A549 (cell line): Measurements from ENCODE around the gene ARHGAP20. TPM values are rescaled to one million over a fixed set of nuclear protein-coding genes. Genes with fewer than 3 reads are reported as not detected.

Experiments
- ATAC-seq, 2 experiments: fragments of 200-7000 bp in 1 of 2; fragments of >200 bp in 1 of 2; cut with Nextera tagmentation in 1 of 2; cut with Tn5 transposase in 1 of 2; 3 replicates each; pipeline versions ENCODE4 v1.8.0 to v1.9.1; 2018 to 2020; ENCODE audit warnings: mild to moderate bottlenecking in 1 of 2, moderate library complexity in 1 of 2
- CTCF ChIA-PET: fragments of 300-600 bp; sonication (Branson Sonifier 250); formaldehyde crosslinking; extraction: SDS; loops from one replicate; lab custom pipeline; 2021; ENCODE audit warnings: antibody characterized with exemption, inconsistent platforms; lab: Yijun Ruan, JAX
- POLR2A ChIA-PET: fragments of 350-600 bp; formaldehyde crosslinking; extraction: SDS; loops from one replicate; lab custom pipeline; 2021; ENCODE audit warnings: antibody characterized with exemption, inconsistent platforms; lab: Yijun Ruan, JAX
- DNase-seq, 2 experiments: peaks; one replicate each; pipeline versions ENCODE4 v3.0.0 to v3.0.0-alpha.2; 2011 to 2016; ENCODE audit warnings: low read depth in 1 of 2, low spot score in 1 of 2
- FAIRE-seq: peaks from 2 replicates; lab custom pipeline; 2011; peaks lifted over from hg19 to GRCh38; lab: Jason Lieb, UNC
- H3K27ac ChIP-seq, 2 experiments: fragments of >200 bp; sonication (Bioruptor Twin); formaldehyde crosslinking; 3 replicates each; pipeline ENCODE4 v1.5.1; 2016 to 2017
- H3K4me1 ChIP-seq: fragments of >200 bp; sonication (Bioruptor Twin); formaldehyde crosslinking; 3 replicates; pipeline ENCODE4 v1.6.1; 2016
- H3K4me2 ChIP-seq: fragments of >200 bp; sonication (Bioruptor Twin); formaldehyde crosslinking; 3 replicates; pipeline ENCODE4 v1.6.1; 2016
- H3K4me3 ChIP-seq: fragments of >200 bp; sonication (Bioruptor Twin); formaldehyde crosslinking; 3 replicates; pipeline ENCODE4 v1.5.1; 2016
- H3K9me3 ChIP-seq: fragments of >200 bp; sonication (Bioruptor Twin); formaldehyde crosslinking; 3 replicates; pipeline ENCODE4 v1.6.1; 2016
- CEBPB ChIP-seq, 2 experiments: fragments of >200 bp in 1 of 2; sonication (Bioruptor Twin) in 1 of 2; formaldehyde crosslinking in 1 of 2; IDR thresholded peaks; 2 replicates each; pipeline ENCODE4 v1.6.1; 2012 to 2016
- CHD2 ChIP-seq: fragments of 150-350 bp; IDR thresholded peaks from 2 replicates; pipeline ENCODE4 v1.6.1; 2014; ENCODE audit warnings: low read length; ENCODE audit not compliant: partially characterized antibody
- CHD4 ChIP-seq: fragments of 200-600 bp; sonication (generic); IDR thresholded peaks from 2 replicates; pipeline ENCODE4 v1.6.1; 2016; ENCODE audit warnings: antibody characterized with exemption, mild to moderate bottlenecking, borderline replicate concordance
- EHF ChIP-seq: fragments of 250-450 bp; sonication (Bioruptor Pico); IDR thresholded peaks from 2 replicates; pipeline ENCODE4 v1.5.0; 2020; ENCODE audit warnings: mild to moderate bottlenecking
- EP300 ChIP-seq, 2 experiments: fragments of >200 bp; sonication (Bioruptor Twin); formaldehyde crosslinking; IDR thresholded peaks; 2 replicates in 1 of 2; 3 replicates in 1 of 2; pipeline ENCODE4 v1.6.1; 2016 to 2017
- ESRRA ChIP-seq: fragments of 150-350 bp; IDR thresholded peaks from 2 replicates; pipeline ENCODE4 v1.6.1; 2014; ENCODE audit warnings: mild to moderate bottlenecking, low read length, borderline replicate concordance
- FOSB ChIP-seq: fragments of 250-450 bp; sonication (Bioruptor Pico); IDR thresholded peaks from 2 replicates; pipeline ENCODE4 v1.5.0; 2020; ENCODE audit warnings: mild to moderate bottlenecking, moderate library complexity
- FOSL2 ChIP-seq, 2 experiments: fragments of 450-650 bp in 1 of 2; fragments of >200 bp in 1 of 2; sonication (Bioruptor Twin) in 1 of 2; formaldehyde crosslinking; IDR thresholded peaks; 2 replicates each; pipeline versions ENCODE4 v1.5.0 to v1.6.1; 2016 to 2020; ENCODE audit warnings: mild to moderate bottlenecking in 1 of 2, moderate library complexity in 1 of 2
- FOXS1 ChIP-seq: fragments of 250-450 bp; sonication (Bioruptor Pico); IDR thresholded peaks from 2 replicates; pipeline ENCODE4 v1.5.0; 2020; ENCODE audit warnings: mild to moderate bottlenecking, moderate library complexity
- HOXB5 ChIP-seq: fragments of 250-450 bp; sonication (Bioruptor Pico); IDR thresholded peaks from 2 replicates; pipeline ENCODE4 v1.5.0; 2020; ENCODE audit warnings: mild to moderate bottlenecking, moderate library complexity
- JUNB ChIP-seq: fragments of >200 bp; sonication (Bioruptor Twin); formaldehyde crosslinking; IDR thresholded peaks from 2 replicates; pipeline ENCODE4 v1.6.1; 2016
- KDM1A ChIP-seq: fragments of 200-600 bp; sonication (generic); IDR thresholded peaks from 2 replicates; pipeline ENCODE4 v1.6.1; 2016; ENCODE audit warnings: low read depth, mild to moderate bottlenecking
- KDM5A ChIP-seq: fragments of 200-600 bp; sonication (generic); IDR thresholded peaks from 2 replicates; pipeline ENCODE4 v1.6.1; 2016; ENCODE audit warnings: antibody characterized with exemption, mild to moderate bottlenecking
- MAFK ChIP-seq: fragments of 450-650 bp; IDR thresholded peaks from 2 replicates; pipeline ENCODE4 v1.6.1; 2014; ENCODE audit not compliant: partially characterized antibody
- MAZ ChIP-seq: fragments of 150-350 bp; IDR thresholded peaks from 2 replicates; pipeline ENCODE4 v1.6.1; 2014; ENCODE audit warnings: antibody characterized with exemption, low read depth, low read length, borderline replicate concordance
- MYC ChIP-seq: IDR thresholded peaks from 2 replicates; pipeline ENCODE4 v1.6.1; 2012; ENCODE audit warnings: mild to moderate bottlenecking, inconsistent platforms, low read length, improper control_type of control experiment, borderline replicate concordance
- NFE2L2 ChIP-seq: fragments of 150-350 bp; conservative IDR thresholded peaks from 2 replicates; pipeline ENCODE4 v1.6.1; 2014; ENCODE audit warnings: low read length
- NPAS2 ChIP-seq: fragments of 250-450 bp; sonication (Bioruptor Pico); IDR thresholded peaks from 2 replicates; pipeline ENCODE4 v1.8.0; 2022; ENCODE audit warnings: mild to moderate bottlenecking, moderate library complexity, borderline replicate concordance
- NR3C1 ChIP-seq: fragments of >200 bp; sonication (Bioruptor Twin); formaldehyde crosslinking; IDR thresholded peaks from 3 replicates; pipeline ENCODE4 v1.6.1; 2017
- RARB ChIP-seq: fragments of 250-450 bp; sonication (Bioruptor Pico); IDR thresholded peaks from 2 replicates; pipeline ENCODE4 v1.8.0; 2021; ENCODE audit warnings: mild to moderate bottlenecking, moderate library complexity
- RCOR1 ChIP-seq: fragments of 150-350 bp; IDR thresholded peaks from 2 replicates; pipeline ENCODE4 v1.6.1; 2014; ENCODE audit warnings: antibody characterized with exemption, low read length, low read depth
- TFCP2L1 ChIP-seq: fragments of 250-450 bp; sonication (Bioruptor Pico); IDR thresholded peaks from 2 replicates; pipeline ENCODE4 v1.5.0; 2021; ENCODE audit warnings: mild to moderate bottlenecking
- ZC3H11A ChIP-seq: fragments of 450-650 bp; IDR thresholded peaks from 2 replicates; pipeline ENCODE4 v1.6.1; 2014; ENCODE audit warnings: antibody characterized with exemption, mild to moderate bottlenecking
- ZSCAN20 ChIP-seq: fragments of 250-450 bp; sonication (Bioruptor Pico); IDR thresholded peaks from 2 replicates; pipeline ENCODE4 v1.8.0; 2022; ENCODE audit warnings: mild to moderate bottlenecking, moderate library complexity
- WGBS: methylation state at CpG from one replicate; pipeline ENCODE4 v1.1.6; 2017; ENCODE audit errors: missing lambda C conversion rate; 5-methylcytosine and 5-hydroxymethylcytosine counted together
- polyA plus RNA-seq, 4 experiments: library from polyadenylated mRNA; depleted of rRNA in 3 of 4; stranded (reverse); fragments of >200 nt; fragmentation: RNase III in 1 of 4; extraction: RNeasy Plus Mini Kit Qiagen cat#74134 plus additional on column Dnase treatment in 1 of 4; gene quantifications; 2 replicates in 3 of 4; 3 replicates in 1 of 4; pipeline ENCODE4 v1.2.3, GENCODE V29; 2011 to 2017
- TF ChIP-seq, protein P1 (sequence below): fragments of >200 bp; sonication (Bioruptor Twin); formaldehyde crosslinking; IDR thresholded peaks from 2 replicates; pipeline ENCODE4 v1.6.1; 2016
- TF ChIP-seq, protein P2 (sequence below): fragments of 150-350 bp; IDR thresholded peaks from 2 replicates; pipeline ENCODE4 v1.6.1; 2014; ENCODE audit warnings: low read depth, mild to moderate bottlenecking, low read length
- TF ChIP-seq, protein P3 (sequence below): IDR thresholded peaks from 2 replicates; pipeline ENCODE4 v1.6.1; 2012
- TF ChIP-seq, protein P4 (sequence below): fragments of >200 bp; sonication (Bioruptor Twin); formaldehyde crosslinking; IDR thresholded peaks from 3 replicates; pipeline ENCODE4 v1.6.1; 2016

ARHGAP20 gene
- polyA plus RNA-seq, 2 of the 4 experiments (the other 2 are of a cell fraction) = 0.01 TPM; not detected in 1

DNA sequence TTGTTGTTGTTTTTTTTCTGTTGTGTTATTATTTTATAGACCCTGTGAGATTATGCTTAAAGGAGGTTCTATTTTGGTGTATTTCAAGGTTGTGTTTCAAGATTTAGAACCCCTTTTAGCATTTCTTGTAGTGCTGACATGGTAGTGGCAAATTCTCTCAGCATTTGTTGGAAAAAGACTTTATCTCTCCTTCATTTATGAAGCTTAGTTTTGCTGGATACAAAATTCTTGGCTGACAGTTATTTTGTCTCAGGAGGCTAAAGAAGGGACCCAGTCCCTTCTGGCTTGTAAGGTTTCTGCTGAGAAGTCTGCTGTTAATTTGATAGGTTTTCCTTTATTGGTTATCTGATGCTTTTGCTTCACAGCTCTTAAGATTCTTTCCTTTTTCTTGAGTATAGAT lies 40.7 kb upstream of the ARHGAP20 start:
- no peaks in the 10 kb centered on the region for H3K4me1 ChIP-seq
- no peak overlapping the region for H3K4me3 ChIP-seq
- no peak overlapping the region for H3K27ac ChIP-seq
- DNase-seq (no peak), ATAC-seq (no peak), FAIRE-seq (no peak)
- H3K9me3 ChIP-seq = no peaks in the 10 kb centered on the region
- TF ChIP-seq EHF (CRISPR knock-in tag) (no peak), EP300 (IDR thresholded peaks at IDR 0.05) (no peak), CHD4 (no peak), ZC3H11A (no peak), CEBPB (IDR thresholded peaks at IDR 0.05) (no peak), FOSL2 (IDR thresholded peaks at IDR 0.05) (no peak), FOSL2 (CRISPR knock-in tag; IDR thresholded peaks at IDR 0.05) (no peak)
- no peak overlapping the region for H3K4me2 ChIP-seq
- ChIA-PET CTCF (no interaction called here), POLR2A (no interaction called here)

DNA sequence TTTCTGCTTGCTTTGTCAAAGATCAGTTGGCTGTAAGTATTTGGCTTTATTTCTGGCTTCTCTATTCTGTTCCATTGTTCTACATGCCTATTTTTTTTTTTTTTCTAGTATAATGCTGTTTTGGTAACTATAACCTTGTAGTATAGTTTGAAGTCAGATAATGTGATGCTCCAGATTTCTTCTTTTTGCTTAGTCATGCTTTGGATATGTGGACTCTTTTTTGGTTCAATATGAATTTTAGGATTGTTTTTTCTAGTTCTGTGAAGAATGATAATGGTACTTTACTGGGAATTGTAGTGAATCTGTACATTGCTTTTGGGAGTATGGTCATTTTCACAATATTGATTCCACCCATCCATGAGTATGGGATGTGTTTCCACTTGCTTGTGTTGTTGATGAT lies 37.9 kb upstream of the ARHGAP20 start:
- POLR2A ChIA-PET = no interaction called here
- no peak overlapping the region for H3K27ac ChIP-seq
- CTCF ChIA-PET = no interaction called here
- H3K4me3 ChIP-seq = no peak overlapping the region
- DNase-seq (no peak), FAIRE-seq (no peak), ATAC-seq (no peak)
- no peaks in the 10 kb centered on the region for H3K9me3 ChIP-seq
- H3K4me2 ChIP-seq = no peak overlapping the region
- H3K4me1 ChIP-seq = no peaks in the 10 kb centered on the region
- 0 out of 2 replicates have a peak, but pooled peaks have one; percentile 10 for TF ChIP-seq NFE2L2
- no peak for TF ChIP-seq NR3C1
- no peak for TF ChIP-seq ZC3H11A
- TF ChIP-seq ESRRA = no peak
- TF ChIP-seq MAFK = peak; percentile 33

DNA sequence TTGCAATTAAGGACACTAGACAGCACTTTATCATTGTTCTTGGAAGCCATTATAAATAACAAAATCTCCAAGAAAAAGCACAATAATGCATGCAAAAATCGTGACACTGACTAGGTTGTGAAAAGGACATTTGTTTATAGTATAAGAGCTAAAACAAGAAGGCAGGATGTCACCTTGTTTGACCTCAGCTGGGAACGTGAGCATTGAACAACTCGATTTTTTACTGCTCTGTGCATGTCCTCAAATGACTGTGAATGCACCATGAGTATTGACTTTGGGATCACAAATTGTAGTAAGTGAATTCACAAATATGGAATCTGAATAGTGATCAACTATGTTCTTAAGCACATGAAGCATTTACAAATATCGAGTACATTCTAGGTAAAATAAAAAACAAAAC lies 35.3 kb upstream of the ARHGAP20 start:
- CTCF ChIA-PET = interaction anchor here (1.2 kb wide), 1 partner anchor 11 kb away, joined by 3 read pairs; no protein-coding TSS in a partner anchor
- POLR2A ChIA-PET = no interaction called here
- no peak for TF ChIP-seq JUNB
- TF ChIP-seq FOSB (CRISPR knock-in tag) = no peak
- TF ChIP-seq, protein P1, sequence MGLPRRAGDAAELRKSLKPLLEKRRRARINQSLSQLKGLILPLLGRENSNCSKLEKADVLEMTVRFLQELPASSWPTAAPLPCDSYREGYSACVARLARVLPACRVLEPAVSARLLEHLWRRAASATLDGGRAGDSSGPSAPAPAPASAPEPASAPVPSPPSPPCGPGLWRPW = no peak
- TF ChIP-seq ZSCAN20 (CRISPR knock-in tag) = no peak
- TF ChIP-seq MAFK = no peak
- TF ChIP-seq FOXS1 (CRISPR knock-in tag) = no peak
- TF ChIP-seq, protein P2, sequence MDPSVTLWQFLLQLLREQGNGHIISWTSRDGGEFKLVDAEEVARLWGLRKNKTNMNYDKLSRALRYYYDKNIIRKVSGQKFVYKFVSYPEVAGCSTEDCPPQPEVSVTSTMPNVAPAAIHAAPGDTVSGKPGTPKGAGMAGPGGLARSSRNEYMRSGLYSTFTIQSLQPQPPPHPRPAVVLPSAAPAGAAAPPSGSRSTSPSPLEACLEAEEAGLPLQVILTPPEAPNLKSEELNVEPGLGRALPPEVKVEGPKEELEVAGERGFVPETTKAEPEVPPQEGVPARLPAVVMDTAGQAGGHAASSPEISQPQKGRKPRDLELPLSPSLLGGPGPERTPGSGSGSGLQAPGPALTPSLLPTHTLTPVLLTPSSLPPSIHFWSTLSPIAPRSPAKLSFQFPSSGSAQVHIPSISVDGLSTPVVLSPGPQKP = no peak
- TF ChIP-seq, all 56 proteins: peak for 0
- FAIRE-seq = no peak
- Histone ChIP-seq H3K4me3 (no peak overlapping the region), H3K4me1 (no peaks in the 10 kb centered on the region), H3K9me3 (no peaks in the 10 kb centered on the region), H3K4me2 (no peak overlapping the region), H3K27ac (no peak overlapping the region)
- no peak for ATAC-seq
- WGBS = 5% methylated on average over 4 of the region's 4 CpGs
- DNase-seq = no peak

DNA sequence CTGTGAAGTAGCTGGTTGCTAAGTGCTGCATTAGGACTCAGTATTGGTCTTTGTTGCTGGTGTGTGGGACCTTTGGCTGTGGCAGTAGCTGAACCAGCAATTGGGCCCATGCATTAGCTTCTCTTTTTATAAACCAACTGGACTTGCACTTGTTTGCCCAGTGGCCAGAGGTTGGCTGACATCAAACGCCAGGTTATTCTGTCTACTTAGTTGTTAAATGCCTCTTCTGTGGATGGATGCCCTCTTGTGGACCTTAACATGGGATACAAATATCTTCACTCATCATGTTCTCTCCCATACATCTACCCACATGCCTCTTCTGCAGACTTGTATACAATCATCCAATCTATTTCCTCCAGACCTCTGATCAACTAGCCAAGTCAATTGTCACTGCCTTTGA lies 26.4 kb upstream of the ARHGAP20 start:
- no peak overlapping the region for H3K4me2 ChIP-seq
- ChIA-PET POLR2A (no interaction called here), CTCF (no interaction called here)
- DNase-seq = no peak
- no peak for ATAC-seq
- no peaks in the 10 kb centered on the region for H3K4me1 ChIP-seq
- no peak overlapping the region for H3K4me3 ChIP-seq
- no peak for FAIRE-seq
- 0% methylated on average over 1 of the region's 1 CpG for WGBS
- H3K27ac ChIP-seq = no peak overlapping the region
- TF ChIP-seq, protein P2 = no peak
- TF ChIP-seq, protein P3, sequence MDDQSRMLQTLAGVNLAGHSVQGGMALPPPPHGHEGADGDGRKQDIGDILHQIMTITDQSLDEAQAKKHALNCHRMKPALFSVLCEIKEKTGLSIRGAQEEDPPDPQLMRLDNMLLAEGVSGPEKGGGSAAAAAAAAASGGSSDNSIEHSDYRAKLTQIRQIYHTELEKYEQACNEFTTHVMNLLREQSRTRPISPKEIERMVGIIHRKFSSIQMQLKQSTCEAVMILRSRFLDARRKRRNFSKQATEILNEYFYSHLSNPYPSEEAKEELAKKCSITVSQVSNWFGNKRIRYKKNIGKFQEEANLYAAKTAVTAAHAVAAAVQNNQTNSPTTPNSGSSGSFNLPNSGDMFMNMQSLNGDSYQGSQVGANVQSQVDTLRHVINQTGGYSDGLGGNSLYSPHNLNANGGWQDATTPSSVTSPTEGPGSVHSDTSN = no peak
- TF ChIP-seq TFCP2L1 (no peak), RARB (CRISPR knock-in tag) (no peak), RCOR1 (no peak), KDM1A (no peak), NFE2L2 (no peak), CHD2 (no peak), NPAS2 (CRISPR knock-in tag) (no peak), HOXB5 (no peak), KDM5A (no peak), MYC (no peak), MAZ (no peak), FOSB (CRISPR knock-in tag) (no peak), ESRRA (no peak)
- TF ChIP-seq, protein P4, sequence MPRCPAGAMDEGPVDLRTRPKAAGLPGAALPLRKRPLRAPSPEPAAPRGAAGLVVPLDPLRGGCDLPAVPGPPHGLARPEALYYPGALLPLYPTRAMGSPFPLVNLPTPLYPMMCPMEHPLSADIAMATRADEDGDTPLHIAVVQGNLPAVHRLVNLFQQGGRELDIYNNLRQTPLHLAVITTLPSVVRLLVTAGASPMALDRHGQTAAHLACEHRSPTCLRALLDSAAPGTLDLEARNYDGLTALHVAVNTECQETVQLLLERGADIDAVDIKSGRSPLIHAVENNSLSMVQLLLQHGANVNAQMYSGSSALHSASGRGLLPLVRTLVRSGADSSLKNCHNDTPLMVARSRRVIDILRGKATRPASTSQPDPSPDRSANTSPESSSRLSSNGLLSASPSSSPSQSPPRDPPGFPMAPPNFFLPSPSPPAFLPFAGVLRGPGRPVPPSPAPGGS = no peak
- no peaks in the 10 kb centered on the region for H3K9me3 ChIP-seq
